Progenitor cell of endocrine pancreas (in vitro differentiated cells): ENCODE measurements around the gene TMEM238. TPM values are rescaled to one million over a fixed set of nuclear protein-coding genes. Genes with fewer than 3 reads are reported as not detected.

Source experiments
- DNase-seq: peaks from one replicate; pipeline ENCODE4 v3.0.0; 2021; ENCODE audit warnings: low spot score; ENCODE audit not compliant: unreplicated experiment
- H3K27ac Mint-ChIP-seq: 2 replicates; pipeline ENCODE4 v1.8.0; 2021; ENCODE audit warnings: mild to moderate bottlenecking, moderate library complexity, mixed read lengths
- H3K27me3 Mint-ChIP-seq: 2 replicates; pipeline ENCODE4 v1.8.0; 2021; ENCODE audit warnings: mixed read lengths
- H3K36me3 Mint-ChIP-seq: 2 replicates; pipeline ENCODE4 v1.8.0; 2022; ENCODE audit warnings: mixed read lengths; ENCODE audit not compliant: insufficient read depth
- H3K4me1 Mint-ChIP-seq: 2 replicates; pipeline ENCODE4 v1.8.0; 2021; ENCODE audit warnings: low read depth, mixed read lengths
- H3K4me3 Mint-ChIP-seq: 2 replicates; pipeline ENCODE4 v1.8.0; 2021; ENCODE audit warnings: low read depth, mild to moderate bottlenecking, moderate library complexity, mixed read lengths
- H3K9me3 Mint-ChIP-seq: 2 replicates; pipeline ENCODE4 v1.8.0; 2021; ENCODE audit warnings: low read depth, mixed read lengths
- long read RNA-seq: library from polyadenylated mRNA; unstranded; transcript quantifications from one replicate; pipeline ENCODE4 v2.0.0, GENCODE V29; 2020
- total RNA-seq: library from RNA; stranded (reverse); gene quantifications from 2 replicates; pipeline ENCODE4 v1.2.1, GENCODE V29; 2021
- TF ChIP-seq, protein P1 (sequence below): fragments of 200-600 bp; sonication (generic); IDR thresholded peaks from one replicate; pipeline ENCODE4 v1.5.0; 2021; ENCODE audit warnings: antibody characterized with exemption, mild to moderate bottlenecking; ENCODE audit not compliant: unreplicated experiment

TMEM238 gene, protein sequence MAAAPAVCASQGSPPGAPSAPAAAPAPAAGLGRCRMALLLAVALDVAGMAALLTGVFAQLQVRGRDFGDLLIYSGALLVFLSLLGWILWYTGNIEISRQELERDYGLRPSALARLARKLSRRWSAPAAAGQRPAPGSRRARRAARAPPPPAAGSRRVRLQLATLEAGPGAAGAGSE
- total RNA-seq = 5.0 and 5.6 TPM in 2 replicates
- long read RNA-seq = 0 reads

DNA sequence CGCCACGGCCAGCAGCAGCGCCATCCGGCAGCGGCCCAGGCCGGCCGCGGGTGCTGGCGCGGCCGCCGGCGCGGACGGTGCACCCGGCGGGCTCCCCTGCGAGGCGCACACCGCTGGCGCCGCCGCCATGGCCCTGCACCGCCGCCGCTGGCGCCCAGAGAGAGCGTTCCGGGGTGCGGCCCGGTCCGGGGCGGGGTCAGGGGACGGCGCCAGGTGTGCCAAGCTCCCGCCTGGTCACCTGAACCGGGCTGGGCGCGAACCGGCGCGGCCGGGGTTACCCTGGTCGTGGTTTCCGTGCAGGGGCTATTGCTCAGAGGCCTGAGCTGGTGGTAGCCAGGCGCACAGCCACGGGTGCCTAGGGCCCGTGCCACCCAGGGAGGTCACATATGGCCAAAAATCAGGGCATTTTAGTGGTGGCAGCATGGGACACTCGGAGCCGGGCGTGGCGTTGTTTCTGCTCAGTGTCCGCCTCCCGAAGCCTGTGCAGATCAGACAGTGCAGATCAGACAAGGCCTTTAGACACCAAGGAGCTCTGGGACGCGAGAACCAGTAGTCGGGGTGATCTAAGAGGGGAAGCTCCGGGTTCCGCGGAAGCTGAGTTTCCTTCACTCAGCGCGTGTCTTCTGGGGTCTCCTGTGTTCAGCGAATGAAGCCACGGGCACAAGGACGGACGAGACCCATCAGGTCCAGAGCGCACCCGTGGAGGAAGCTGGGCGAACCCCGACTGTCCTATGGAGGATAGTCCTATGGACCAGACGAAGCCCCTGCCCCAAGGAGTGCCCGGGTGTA lies at the start of gene TMEM238:
Gene TMEM238 (minus strand): TSS at position 162 of the 789 bp plus-strand sequence. CDS start 33 bp downstream, at position 129.
- DNase-seq = no peak
- H3K4me3 Mint-ChIP-seq = peak within 1 kb of the TSS; percentile 99

GRCh38 chr19:55433292-55433691 lies 49.2 kb upstream of the TMEM238 start:
- no peak overlapping the region for H3K27ac Mint-ChIP-seq
- H3K36me3 Mint-ChIP-seq = no peaks in the 10 kb centered on the region
- no peaks in the 10 kb centered on the region for H3K4me1 Mint-ChIP-seq
- H3K27me3 Mint-ChIP-seq = peaks cover 33% of the 10 kb centered on the region
- DNase-seq = no peak
- H3K9me3 Mint-ChIP-seq = peaks cover 3% of the 10 kb centered on the region
- no peak overlapping the region for H3K4me3 Mint-ChIP-seq
- TF ChIP-seq, protein P1, sequence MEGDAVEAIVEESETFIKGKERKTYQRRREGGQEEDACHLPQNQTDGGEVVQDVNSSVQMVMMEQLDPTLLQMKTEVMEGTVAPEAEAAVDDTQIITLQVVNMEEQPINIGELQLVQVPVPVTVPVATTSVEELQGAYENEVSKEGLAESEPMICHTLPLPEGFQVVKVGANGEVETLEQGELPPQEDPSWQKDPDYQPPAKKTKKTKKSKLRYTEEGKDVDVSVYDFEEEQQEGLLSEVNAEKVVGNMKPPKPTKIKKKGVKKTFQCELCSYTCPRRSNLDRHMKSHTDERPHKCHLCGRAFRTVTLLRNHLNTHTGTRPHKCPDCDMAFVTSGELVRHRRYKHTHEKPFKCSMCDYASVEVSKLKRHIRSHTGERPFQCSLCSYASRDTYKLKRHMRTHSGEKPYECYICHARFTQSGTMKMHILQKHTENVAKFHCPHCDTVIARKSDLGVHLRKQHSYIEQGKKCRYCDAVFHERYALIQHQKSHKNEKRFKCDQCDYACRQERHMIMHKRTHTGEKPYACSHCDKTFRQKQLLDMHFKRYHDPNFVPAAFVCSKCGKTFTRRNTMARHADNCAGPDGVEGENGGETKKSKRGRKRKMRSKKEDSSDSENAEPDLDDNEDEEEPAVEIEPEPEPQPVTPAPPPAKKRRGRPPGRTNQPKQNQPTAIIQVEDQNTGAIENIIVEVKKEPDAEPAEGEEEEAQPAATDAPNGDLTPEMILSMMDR = no peak

More for the DNA sequence above, at the start of gene TMEM238:
- peaks cover 11% of the 10 kb centered on the region for H3K27me3 Mint-ChIP-seq
- TF ChIP-seq, protein P1 = peak; percentile 3
- H3K36me3 Mint-ChIP-seq = peaks cover 6% of the 10 kb centered on the region
- H3K4me1 Mint-ChIP-seq = peaks cover 24% of the 10 kb centered on the region
- no peaks in the 10 kb centered on the region for H3K9me3 Mint-ChIP-seq
- H3K27ac Mint-ChIP-seq = peak within 1 kb of the TSS; percentile 97

DNA sequence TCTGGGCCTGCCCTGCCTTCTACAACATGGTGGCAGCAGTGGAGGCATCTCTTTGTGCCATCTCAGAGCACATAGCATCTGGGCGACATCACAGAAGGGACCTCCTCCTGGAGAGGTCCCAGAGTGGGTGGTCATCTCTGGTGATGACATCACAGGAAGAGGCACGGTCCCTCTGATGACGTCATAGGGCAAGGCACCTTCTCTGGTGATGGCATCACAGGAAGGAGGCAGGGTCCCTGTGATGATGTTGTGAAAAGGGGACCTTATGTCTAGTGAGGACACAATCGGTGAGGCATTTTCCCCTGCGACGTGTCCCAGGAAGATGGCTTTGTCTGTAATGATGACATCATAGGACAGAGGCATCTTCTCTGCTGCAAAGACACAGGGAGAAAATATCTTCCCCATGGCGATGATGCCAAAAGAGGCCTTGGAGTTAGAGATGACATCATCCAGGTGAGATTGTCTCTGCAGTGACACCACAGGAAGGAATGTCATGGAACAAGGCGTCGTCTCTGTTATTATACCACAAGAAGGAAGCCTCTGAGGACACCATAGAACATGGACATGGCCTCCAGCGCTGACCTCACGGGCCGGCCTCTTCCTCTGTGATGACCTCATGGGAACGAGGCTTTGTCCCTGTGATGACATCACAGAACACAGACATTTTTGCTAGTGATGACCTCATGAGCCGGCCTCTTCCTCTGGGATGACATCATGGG lies 48.3 kb upstream of the TMEM238 start:
- H3K36me3 Mint-ChIP-seq = no peaks in the 10 kb centered on the region
- no peak for DNase-seq
- H3K27me3 Mint-ChIP-seq = peaks cover 29% of the 10 kb centered on the region
- no peak overlapping the region for H3K27ac Mint-ChIP-seq
- H3K9me3 Mint-ChIP-seq = peaks cover 3% of the 10 kb centered on the region
- no peak overlapping the region for H3K4me3 Mint-ChIP-seq
- TF ChIP-seq, protein P1 = no peak
- no peaks in the 10 kb centered on the region for H3K4me1 Mint-ChIP-seq

- DNase-seq = no peak
- no peaks in the 10 kb centered on the region for H3K4me1 Mint-ChIP-seq
- no peaks in the 10 kb centered on the region for H3K36me3 Mint-ChIP-seq
- peaks cover 23% of the 10 kb centered on the region for H3K27me3 Mint-ChIP-seq
- peaks cover 3% of the 10 kb centered on the region for H3K9me3 Mint-ChIP-seq
- TF ChIP-seq, protein P1 = no peak
- H3K4me3 Mint-ChIP-seq = no peak overlapping the region
- H3K27ac Mint-ChIP-seq = no peak overlapping the region
These were observed 47.1 kb upstream of the TMEM238 start for GRCh38 chr19:55431183-55431582.

- Mint-ChIP-seq H3K36me3 (no peaks in the 10 kb centered on the region), H3K9me3 (no peaks in the 10 kb centered on the region), H3K27me3 (peaks cover 34% of the 10 kb centered on the region), H3K4me3 (no peak overlapping the region), H3K27ac (no peak overlapping the region), H3K4me1 (no peaks in the 10 kb centered on the region)
- no peak for DNase-seq
- TF ChIP-seq, protein P1 = no peak
These were observed 42.0 kb upstream of the TMEM238 start for GRCh38 chr19:55426042-55426441.
